IPS-11a (cell line): ENCODE measurements around the gene CYTH1.
"Not testable (repeated sequence)": the region's sequence is repeated elsewhere in the genome, so short reads cannot be mapped to it uniquely, and the experiment has no call there.

Source experiments
- H3K4me3 ChIP-seq: one replicate; pipeline ENCODE4 v1.5.1; 2013; ENCODE audit warnings: low read depth, low read length, control low read depth

CYTH1 gene

GRCh38 chr17:78765821-78766220, 16.3 kb downstream of the CYTH1 start:
- H3K4me3 ChIP-seq, result no peak overlapping the region

GRCh38 chr17:78764871-78765270, 17.2 kb downstream of the CYTH1 start:
- no peak overlapping the region for H3K4me3 ChIP-seq

- H3K4me3 ChIP-seq, result no peak overlapping the region
These were observed 18.5 kb downstream of the CYTH1 start for GRCh38 chr17:78763561-78763960.

GRCh38 chr17:78761789-78762406, 20.2 kb downstream of the CYTH1 start:
- H3K4me3 ChIP-seq, result no peak overlapping the region

GRCh38 chr17:78759969-78760352, 22.1 kb downstream of the CYTH1 start:
- H3K4me3 ChIP-seq, result no peak overlapping the region

GRCh38 chr17:78759203-78759968, 22.7 kb downstream of the CYTH1 start:
- no peak overlapping the region for H3K4me3 ChIP-seq

GRCh38 chr17:78753316-78754250, 28.5 kb downstream of the CYTH1 start:
- no peak overlapping the region for H3K4me3 ChIP-seq

- no peak overlapping the region for H3K4me3 ChIP-seq
These were observed 30.5 kb downstream of the CYTH1 start for GRCh38 chr17:78751447-78752161.

GRCh38 chr17:78751000-78751399, 31.1 kb downstream of the CYTH1 start:
- H3K4me3 ChIP-seq, result not testable (repeated sequence)

- H3K4me3 ChIP-seq, result no peak overlapping the region
These were observed 33.2 kb downstream of the CYTH1 start for GRCh38 chr17:78748730-78749317.

GRCh38 chr17:78748048-78748729, 33.9 kb downstream of the CYTH1 start:
- H3K4me3 ChIP-seq, result no peak overlapping the region

- H3K4me3 ChIP-seq, result no peak overlapping the region
These were observed 34.6 kb downstream of the CYTH1 start for GRCh38 chr17:78747488-78747887.

- no peak overlapping the region for H3K4me3 ChIP-seq
These were observed 35.2 kb downstream of the CYTH1 start for GRCh38 chr17:78746949-78747269.

- no peak overlapping the region for H3K4me3 ChIP-seq
These were observed 35.7 kb downstream of the CYTH1 start for GRCh38 chr17:78746263-78746948.

- no peak overlapping the region for H3K4me3 ChIP-seq
These were observed 36.5 kb downstream of the CYTH1 start for GRCh38 chr17:78745407-78746088.

GRCh38 chr17:78742901-78743300, 39.2 kb downstream of the CYTH1 start:
- no peak overlapping the region for H3K4me3 ChIP-seq

GRCh38 chr17:78741644-78742284, 40.3 kb downstream of the CYTH1 start:
- H3K4me3 ChIP-seq, result no peak overlapping the region

GRCh38 chr17:78739331-78739931, 42.6 kb downstream of the CYTH1 start:
- no peak overlapping the region for H3K4me3 ChIP-seq
